Neural cell (in vitro differentiated cells): ENCODE results near the gene CNOT4.

ENCODE experiments used
- EP300 ChIP-seq: fragments of 450-650 bp; conservative IDR thresholded peaks from 2 replicates; pipeline ENCODE4 v1.6.1; 2014; ENCODE audit warnings: antibody characterized with exemption, mild to moderate bottlenecking, moderate library complexity; ENCODE audit not compliant: poor library complexity, severe bottlenecking
- EZH2 ChIP-seq: fragments of 200-600, 300-800 bp; shearing (Covaris generic), sonication (generic); IDR thresholded peaks from 2 replicates; pipeline ENCODE4 v1.6.1; 2014; ENCODE audit warnings: antibody characterized with exemption, low read length, borderline replicate concordance, mild to moderate bottlenecking; ENCODE audit not compliant: insufficient read depth, poor library complexity, severe bottlenecking
- MXI1 ChIP-seq: fragments of 450-650 bp; conservative IDR thresholded peaks from 2 replicates; pipeline ENCODE4 v1.6.1; 2014; ENCODE audit warnings: antibody characterized with exemption, mild to moderate bottlenecking; ENCODE audit not compliant: poor library complexity, severe bottlenecking
- POLR2AphosphoS5 ChIP-seq: IDR thresholded peaks from 2 replicates; pipeline ENCODE4 v1.6.1; 2012
- RAD21 ChIP-seq: fragments of 450-650 bp; conservative IDR thresholded peaks from 2 replicates; pipeline ENCODE4 v1.6.1; 2014; ENCODE audit warnings: antibody characterized with exemption, mild to moderate bottlenecking, moderate library complexity
- SMC3 ChIP-seq: fragments of 450-650 bp; conservative IDR thresholded peaks from 2 replicates; pipeline ENCODE4 v1.6.1; 2014; ENCODE audit warnings: antibody characterized with exemption, mild to moderate bottlenecking, moderate library complexity; ENCODE audit not compliant: poor library complexity
- TAF1 ChIP-seq: IDR thresholded peaks from 2 replicates; pipeline ENCODE4 v1.6.1; 2012; ENCODE audit warnings: low read depth
- TF ChIP-seq, protein P1 (sequence below): fragments of 450-650 bp; IDR thresholded peaks from 2 replicates; pipeline ENCODE4 v1.5.1; 2014; ENCODE audit warnings: antibody characterized with exemption, mild to moderate bottlenecking, moderate library complexity; ENCODE audit not compliant: poor library complexity, severe bottlenecking
- TF ChIP-seq, protein P2 (sequence below): IDR thresholded peaks from 2 replicates; pipeline ENCODE4 v1.6.1; 2012; ENCODE audit warnings: borderline replicate concordance

GRCh38 chr7:135391514-135391913 is 118.4 kb downstream of the CNOT4 start:
- TF ChIP-seq POLR2AphosphoS5, result no peak
- no peak for TF ChIP-seq RAD21
- TF ChIP-seq, protein P1, sequence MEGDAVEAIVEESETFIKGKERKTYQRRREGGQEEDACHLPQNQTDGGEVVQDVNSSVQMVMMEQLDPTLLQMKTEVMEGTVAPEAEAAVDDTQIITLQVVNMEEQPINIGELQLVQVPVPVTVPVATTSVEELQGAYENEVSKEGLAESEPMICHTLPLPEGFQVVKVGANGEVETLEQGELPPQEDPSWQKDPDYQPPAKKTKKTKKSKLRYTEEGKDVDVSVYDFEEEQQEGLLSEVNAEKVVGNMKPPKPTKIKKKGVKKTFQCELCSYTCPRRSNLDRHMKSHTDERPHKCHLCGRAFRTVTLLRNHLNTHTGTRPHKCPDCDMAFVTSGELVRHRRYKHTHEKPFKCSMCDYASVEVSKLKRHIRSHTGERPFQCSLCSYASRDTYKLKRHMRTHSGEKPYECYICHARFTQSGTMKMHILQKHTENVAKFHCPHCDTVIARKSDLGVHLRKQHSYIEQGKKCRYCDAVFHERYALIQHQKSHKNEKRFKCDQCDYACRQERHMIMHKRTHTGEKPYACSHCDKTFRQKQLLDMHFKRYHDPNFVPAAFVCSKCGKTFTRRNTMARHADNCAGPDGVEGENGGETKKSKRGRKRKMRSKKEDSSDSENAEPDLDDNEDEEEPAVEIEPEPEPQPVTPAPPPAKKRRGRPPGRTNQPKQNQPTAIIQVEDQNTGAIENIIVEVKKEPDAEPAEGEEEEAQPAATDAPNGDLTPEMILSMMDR, result no peak
- no peak for TF ChIP-seq EZH2
- TF ChIP-seq EP300, result no peak
- TF ChIP-seq SMC3, result no peak
- TF ChIP-seq, protein P2, sequence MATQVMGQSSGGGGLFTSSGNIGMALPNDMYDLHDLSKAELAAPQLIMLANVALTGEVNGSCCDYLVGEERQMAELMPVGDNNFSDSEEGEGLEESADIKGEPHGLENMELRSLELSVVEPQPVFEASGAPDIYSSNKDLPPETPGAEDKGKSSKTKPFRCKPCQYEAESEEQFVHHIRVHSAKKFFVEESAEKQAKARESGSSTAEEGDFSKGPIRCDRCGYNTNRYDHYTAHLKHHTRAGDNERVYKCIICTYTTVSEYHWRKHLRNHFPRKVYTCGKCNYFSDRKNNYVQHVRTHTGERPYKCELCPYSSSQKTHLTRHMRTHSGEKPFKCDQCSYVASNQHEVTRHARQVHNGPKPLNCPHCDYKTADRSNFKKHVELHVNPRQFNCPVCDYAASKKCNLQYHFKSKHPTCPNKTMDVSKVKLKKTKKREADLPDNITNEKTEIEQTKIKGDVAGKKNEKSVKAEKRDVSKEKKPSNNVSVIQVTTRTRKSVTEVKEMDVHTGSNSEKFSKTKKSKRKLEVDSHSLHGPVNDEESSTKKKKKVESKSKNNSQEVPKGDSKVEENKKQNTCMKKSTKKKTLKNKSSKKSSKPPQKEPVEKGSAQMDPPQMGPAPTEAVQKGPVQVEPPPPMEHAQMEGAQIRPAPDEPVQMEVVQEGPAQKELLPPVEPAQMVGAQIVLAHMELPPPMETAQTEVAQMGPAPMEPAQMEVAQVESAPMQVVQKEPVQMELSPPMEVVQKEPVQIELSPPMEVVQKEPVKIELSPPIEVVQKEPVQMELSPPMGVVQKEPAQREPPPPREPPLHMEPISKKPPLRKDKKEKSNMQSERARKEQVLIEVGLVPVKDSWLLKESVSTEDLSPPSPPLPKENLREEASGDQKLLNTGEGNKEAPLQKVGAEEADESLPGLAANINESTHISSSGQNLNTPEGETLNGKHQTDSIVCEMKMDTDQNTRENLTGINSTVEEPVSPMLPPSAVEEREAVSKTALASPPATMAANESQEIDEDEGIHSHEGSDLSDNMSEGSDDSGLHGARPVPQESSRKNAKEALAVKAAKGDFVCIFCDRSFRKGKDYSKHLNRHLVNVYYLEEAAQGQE, result no peak
- no peak for TF ChIP-seq TAF1
- TF ChIP-seq MXI1, result no peak
